Uterus (tissue), 4 donors: Measurements from ENCODE around the gene HDAC4. TPM values are rescaled to one million over a fixed set of nuclear protein-coding genes. Genes with fewer than 3 reads are reported as not detected.

Experiments
- DNase-seq, 2 donors: peaks; one replicate each; pipeline ENCODE4 v3.0.0-alpha.2; 2019 to 2020
- H3K27ac ChIP-seq, 2 donors: fragments of 200-600 bp; sonication (generic); 1 replicate in 1 of 2; 2 replicates in 1 of 2; pipeline ENCODE4 v1.5.1; 2016 to 2018
- H3K27me3 ChIP-seq, 2 donors: fragments of 200-600 bp; sonication (generic); one replicate each; pipeline ENCODE4 v1.5.1; 2018 to 2019; ENCODE audit warnings: control low read depth in 1 of 2
- H3K36me3 ChIP-seq, 2 donors: fragments of 200-600 bp; sonication (generic); one replicate each; pipeline ENCODE4 v1.5.1; 2019; ENCODE audit warnings: control low read depth in 1 of 2
- H3K4me1 ChIP-seq, 2 donors: fragments of 200-600 bp; sonication (generic); one replicate each; pipeline ENCODE4 v1.5.1; 2018 to 2019; ENCODE audit warnings: control low read depth in 1 of 2
- H3K4me3 ChIP-seq, 2 donors: fragments of 200-600 bp; sonication (generic); 1 replicate in 1 of 2; 2 replicates in 1 of 2; pipeline ENCODE4 v1.5.1; 2018 to 2019; ENCODE audit warnings: mild to moderate bottlenecking in 1 of 2
- H3K9me3 ChIP-seq, 2 donors: fragments of 200-600 bp; sonication (generic); one replicate each; pipeline ENCODE4 v1.5.1; 2019; ENCODE audit warnings: control low read depth in 1 of 2
- CTCF ChIP-seq, 4 experiments: fragments of 200-600 bp in 2 of 4; fragments of 450-650 bp in 2 of 4; sonication (generic) in 2 of 4; IDR thresholded peaks; one replicate each; pipeline ENCODE4 v1.5.1; 2016 to 2019; ENCODE audit warnings: antibody characterized with exemption in 4 of 4, mild to moderate bottlenecking in 2 of 4, moderate library complexity in 1 of 4
- POLR2A ChIP-seq, 2 donors: fragments of 450-650 bp; IDR thresholded peaks; one replicate each; pipeline ENCODE4 v1.6.1; 2016; ENCODE audit warnings: antibody characterized with exemption in 2 of 2, mild to moderate bottlenecking in 1 of 2, moderate library complexity in 1 of 2
- intact Hi-C: fragments of 100-400 bp; cut with DNase I; formaldehyde crosslinking; loops from one replicate; pipeline ENCODE4 v1.15.1; 2023; ENCODE audit warnings: low total_unique reads
- total RNA-seq, 4 donors: library from RNA; depleted of rRNA in 3 of 4; stranded (reverse); fragments of >200 nt in 3 of 4; gene quantifications; one replicate each; pipeline versions ENCODE4 v1.1.0 to v1.2.4, GENCODE V29; 2014 to 2023
- donor health status: DM: yes; HTN: yes; CAD: no.

Gene HDAC4
- total RNA-seq, 4 donors from 2014 or later = 42.1 to 91.5 (median 73.4) TPM

GRCh38 chr2:239133945-239134570 is 266.8 kb downstream of the HDAC4 start:
- Histone ChIP-seq H3K36me3 (no peaks in the 10 kb centered on the region), H3K4me3 (no peak overlapping the region), H3K27me3 (no peaks in the 10 kb centered on the region), H3K4me1 (no peaks in the 10 kb centered on the region), H3K9me3 (no peaks in the 10 kb centered on the region), H3K27ac (no peak overlapping the region)
- TF ChIP-seq CTCF (IDR thresholded peaks at IDR 0.05) = no peak
- no peak for TF ChIP-seq POLR2A (IDR thresholded peaks at IDR 0.05)
- no peak for DNase-seq
- intact Hi-C loops = no loop called here

GRCh38 chr2:239132786-239133185 is 268.0 kb downstream of the HDAC4 start:
- H3K27me3 ChIP-seq = no peaks in the 10 kb centered on the region
- no peaks in the 10 kb centered on the region for H3K36me3 ChIP-seq
- DNase-seq = no peak
- no peaks in the 10 kb centered on the region for H3K4me1 ChIP-seq
- TF ChIP-seq CTCF (IDR thresholded peaks at IDR 0.05) = no peak
- no peak for TF ChIP-seq POLR2A (IDR thresholded peaks at IDR 0.05)
- no peaks in the 10 kb centered on the region for H3K9me3 ChIP-seq
- H3K27ac ChIP-seq = no peak overlapping the region
- H3K4me3 ChIP-seq = no peak overlapping the region
- intact Hi-C loops = no loop called here

GRCh38 chr2:239132156-239132709 is 268.6 kb downstream of the HDAC4 start:
- Histone ChIP-seq H3K27me3 (no peaks in the 10 kb centered on the region), H3K36me3 (no peaks in the 10 kb centered on the region), H3K4me3 (no peak overlapping the region), H3K27ac (no peak overlapping the region), H3K9me3 (no peaks in the 10 kb centered on the region), H3K4me1 (no peaks in the 10 kb centered on the region)
- no peak for TF ChIP-seq POLR2A (IDR thresholded peaks at IDR 0.05)
- TF ChIP-seq CTCF (IDR thresholded peaks at IDR 0.05) = no peak
- no peak for DNase-seq
- intact Hi-C loops = no loop called here

GRCh38 chr2:239131521-239131920 is 269.3 kb downstream of the HDAC4 start:
- TF ChIP-seq POLR2A (IDR thresholded peaks at IDR 0.05) (no peak), CTCF (IDR thresholded peaks at IDR 0.05) (no peak)
- no peak for DNase-seq
- Histone ChIP-seq H3K36me3 (no peaks in the 10 kb centered on the region), H3K9me3 (no peaks in the 10 kb centered on the region), H3K4me1 (no peaks in the 10 kb centered on the region), H3K27me3 (no peaks in the 10 kb centered on the region), H3K27ac (no peak overlapping the region), H3K4me3 (no peak overlapping the region)
- intact Hi-C loops = no loop called here

GRCh38 chr2:239130786-239131325 is 270.0 kb downstream of the HDAC4 start:
- Histone ChIP-seq H3K36me3 (no peaks in the 10 kb centered on the region), H3K4me3 (no peak overlapping the region), H3K27ac (no peak overlapping the region), H3K27me3 (no peaks in the 10 kb centered on the region), H3K9me3 (no peaks in the 10 kb centered on the region), H3K4me1 (no peaks in the 10 kb centered on the region)
- no peak for TF ChIP-seq CTCF (IDR thresholded peaks at IDR 0.05)
- no peak for TF ChIP-seq POLR2A (IDR thresholded peaks at IDR 0.05)
- no peak for DNase-seq
- intact Hi-C loops = no loop called here
